HCT116 (cell line): Measurements from ENCODE around the gene CCDC158. TPM values are rescaled to one million over a fixed set of nuclear protein-coding genes. Genes with fewer than 3 reads are reported as not detected.

Experiments used
- ATAC-seq: fragments of 200-7000 bp; cut with Tn5 transposase; 2 replicates; pipeline ENCODE4 v1.9.1; 2020; ENCODE audit warnings: mild to moderate bottlenecking, moderate library complexity
- BruUV-seq: library from RNA; stranded (reverse); fragments of 400-500 nt; replicated peaks from 2 replicates; lab custom pipeline; 2021; lab: Mats Ljungman, UMichigan
- CTCF ChIA-PET: fragments of 300-600 bp; sonication (Branson Sonifier 250); formaldehyde crosslinking; loops from one replicate; lab custom pipeline; 2021; ENCODE audit warnings: antibody characterized with exemption; lab: Charles Lee
- POLR2A ChIA-PET: fragments of 300-600, 350-600 bp; sonication (Branson Sonifier 250); formaldehyde crosslinking; loops from one replicate; lab custom pipeline; 2021; ENCODE audit warnings: antibody characterized with exemption; lab: Charles Lee
- RAD21 ChIA-PET, 2 experiments: fragments of 300-600 bp; sonication (Branson Sonifier 250); formaldehyde crosslinking; loops; one replicate each; lab custom pipeline; 2023; ENCODE audit warnings: low total read pairs in 2 of 2; ENCODE audit not compliant: uncharacterized antibody in 2 of 2, unreplicated experiment in 2 of 2, low non-redundant PET in 1 of 2; lab: Charles Lee
- DNase-seq: peaks from one replicate; pipeline ENCODE4 v3.0.0-alpha.2; 2010; ENCODE audit warnings: low read depth, low spot score
- H2AFZ ChIP-seq: fragments of 200-600 bp; shearing (Covaris generic), sonication (generic); 2 replicates; pipeline ENCODE4 v1.6.1; 2017; ENCODE audit warnings: low read depth, mixed run types, mixed read lengths, antibody characterized with exemption, low read length; ENCODE audit not compliant: poor library complexity, severe bottlenecking
- H3K27ac ChIP-seq: 2 replicates; pipeline ENCODE4 v1.5.1; 2012; ENCODE audit warnings: low read depth, low read length
- H3K27me3 ChIP-seq: fragments of 200-600 bp; sonication (generic); 2 replicates; pipeline ENCODE4 v1.6.1; 2016; ENCODE audit warnings: mixed run types, low read length, mixed read lengths; ENCODE audit not compliant: insufficient read depth
- H3K36me3 ChIP-seq, 2 experiments: fragments of 200-500 bp in 1 of 2; fragments of 200-600 bp in 1 of 2; sonication (Bioruptor generic) in 1 of 2; sonication (generic) in 1 of 2; 2 replicates each; pipeline versions ENCODE4 v1.5.1 to v1.6.1; 2014 to 2016; ENCODE audit warnings: low read length in 2 of 2, inconsistent platforms in 1 of 2, mixed read lengths in 1 of 2, mixed run types in 1 of 2; ENCODE audit not compliant: insufficient read depth in 2 of 2, control insufficient read depth in 1 of 2
- H3K4me1 ChIP-seq, 2 experiments: fragments of 200-600 bp in 1 of 2; sonication (generic) in 1 of 2; 2 replicates each; pipeline versions ENCODE4 v1.5.1 to v1.6.1; 2012 to 2017; ENCODE audit warnings: low read length in 2 of 2, inconsistent platforms in 1 of 2, mild to moderate bottlenecking in 1 of 2, mixed read lengths in 1 of 2, mixed run types in 1 of 2, moderate library complexity in 1 of 2; ENCODE audit not compliant: insufficient read depth in 2 of 2, control insufficient read depth in 1 of 2
- H3K4me2 ChIP-seq: fragments of 200-600 bp; sonication (generic); 2 replicates; pipeline ENCODE4 v1.6.1; 2017; ENCODE audit warnings: mixed run types, low read length, mixed read lengths
- H3K4me3 ChIP-seq, 2 experiments: fragments of 200-600 bp in 1 of 2; sonication (generic) in 1 of 2; replicated peaks in 1 of 2; 2 replicates each; pipeline ENCODE4 v1.5.1; 2011 to 2016; ENCODE audit warnings: low read length in 2 of 2, control low read depth in 1 of 2, low read depth in 1 of 2, mild to moderate bottlenecking in 1 of 2, mixed read lengths in 1 of 2, mixed run types in 1 of 2
- H3K79me2 ChIP-seq: fragments of 200-600 bp; sonication (generic); 2 replicates; pipeline ENCODE4 v1.6.1; 2017; ENCODE audit warnings: mild to moderate bottlenecking, mixed run types, low read length, moderate library complexity, mixed read lengths; ENCODE audit not compliant: insufficient read depth
- H3K9ac ChIP-seq: fragments of 200-600 bp; sonication (generic); 2 replicates; pipeline ENCODE4 v1.6.1; 2016; ENCODE audit warnings: low read length, mixed read lengths
- H3K9me2 ChIP-seq: fragments of 200-600 bp; sonication (generic), shearing (Covaris generic); 2 replicates; pipeline ENCODE4 v1.6.1; 2017; ENCODE audit warnings: mixed run types, mild to moderate bottlenecking, moderate library complexity; ENCODE audit not compliant: insufficient read depth
- H3K9me3 ChIP-seq, 2 experiments: fragments of 200-500 bp in 1 of 2; fragments of 200-600 bp in 1 of 2; sonication (Bioruptor generic) in 1 of 2; sonication (generic) in 1 of 2; 2 replicates each; pipeline ENCODE4 v1.6.1; 2014 to 2017; ENCODE audit warnings: low read length in 2 of 2, mixed read lengths in 2 of 2, inconsistent platforms in 1 of 2, low read depth in 1 of 2, mild to moderate bottlenecking in 1 of 2, mixed run types in 1 of 2, moderate library complexity in 1 of 2; ENCODE audit not compliant: control insufficient read depth in 1 of 2, insufficient read depth in 1 of 2
- H4K20me1 ChIP-seq: fragments of 200-600 bp; sonication (generic), shearing (Covaris generic); 2 replicates; pipeline ENCODE4 v1.6.1; 2017; ENCODE audit warnings: mixed run types, mild to moderate bottlenecking, moderate library complexity; ENCODE audit not compliant: insufficient read depth
- CEBPB ChIP-seq: IDR thresholded peaks from 2 replicates; pipeline ENCODE4 v1.6.1; 2012; ENCODE audit warnings: low read depth
- ELF1 ChIP-seq: IDR thresholded peaks from 2 replicates; pipeline ENCODE4 v1.6.1; 2012; ENCODE audit warnings: low read depth, borderline replicate concordance
- EZH2 ChIP-seq: fragments of 200-600 bp; sonication (generic); IDR thresholded peaks from 2 replicates; pipeline ENCODE4 v1.6.1; 2017; ENCODE audit warnings: antibody characterized with exemption, mixed run types
- EZH2phosphoT487 ChIP-seq: fragments of 200-600 bp; IDR thresholded peaks from 2 replicates; pipeline ENCODE4 v1.6.1; 2018; ENCODE audit warnings: antibody characterized with exemption, borderline replicate concordance
- FOSL1 ChIP-seq: IDR thresholded peaks from 2 replicates; pipeline ENCODE4 v1.6.1; 2012; ENCODE audit warnings: low read depth
- RAD21 ChIP-seq: IDR thresholded peaks from 2 replicates; pipeline ENCODE4 v1.6.1; 2012; ENCODE audit warnings: low read depth, mild to moderate bottlenecking
- SIN3A ChIP-seq: IDR thresholded peaks from 2 replicates; pipeline ENCODE4 v1.6.1; 2012; ENCODE audit warnings: low read depth
- SP1 ChIP-seq: IDR thresholded peaks from 2 replicates; pipeline ENCODE4 v1.6.1; 2012; ENCODE audit warnings: low read depth
- TCF7L2 ChIP-seq: IDR thresholded peaks from 2 replicates; pipeline ENCODE4 v1.7.0; 2011; ENCODE audit warnings: borderline replicate concordance, inconsistent platforms; ENCODE audit not compliant: insufficient read depth, insufficient read length; ENCODE audit errors: extremely low read depth
- YY1 ChIP-seq: IDR thresholded peaks from 2 replicates; pipeline ENCODE4 v1.6.1; 2011; ENCODE audit warnings: low read length, low read depth, moderate library complexity, mild to moderate bottlenecking; ENCODE audit not compliant: insufficient replicate concordance; ENCODE audit errors: extremely low read depth
- ZNF274 ChIP-seq: fragments of 200-500 bp; sonication (Bioruptor generic); IDR thresholded peaks from 2 replicates; pipeline ENCODE4 v1.6.1; 2014; ENCODE audit warnings: mild to moderate bottlenecking, low read depth, low read length, inconsistent platforms
- intact Hi-C: fragments of 100-400 bp; cut with micrococcal nuclease; formaldehyde crosslinking; loops from 2 replicates; pipeline ENCODE4 v1.10.0; 2022
- total RNA-seq: library from RNA; stranded (reverse); gene quantifications from one replicate; pipeline ENCODE4 v1.2.1, GENCODE V29; 2021; ENCODE audit not compliant: unreplicated experiment
- TF ChIP-seq, protein P1 (sequence below): IDR thresholded peaks from 2 replicates; pipeline ENCODE4 v1.6.1; 2012
- TF ChIP-seq, protein P2 (sequence below): IDR thresholded peaks from 2 replicates; pipeline ENCODE4 v1.6.1; 2012
- TF ChIP-seq, protein P3 (sequence below): IDR thresholded peaks from 2 replicates; pipeline ENCODE4 v1.6.1; 2011; ENCODE audit warnings: mild to moderate bottlenecking, low read length, moderate library complexity; ENCODE audit not compliant: insufficient replicate concordance; ENCODE audit errors: extremely low read depth

Gene CCDC158
- total RNA-seq, 1 experiment from 2014 or later = not detected

DNA sequence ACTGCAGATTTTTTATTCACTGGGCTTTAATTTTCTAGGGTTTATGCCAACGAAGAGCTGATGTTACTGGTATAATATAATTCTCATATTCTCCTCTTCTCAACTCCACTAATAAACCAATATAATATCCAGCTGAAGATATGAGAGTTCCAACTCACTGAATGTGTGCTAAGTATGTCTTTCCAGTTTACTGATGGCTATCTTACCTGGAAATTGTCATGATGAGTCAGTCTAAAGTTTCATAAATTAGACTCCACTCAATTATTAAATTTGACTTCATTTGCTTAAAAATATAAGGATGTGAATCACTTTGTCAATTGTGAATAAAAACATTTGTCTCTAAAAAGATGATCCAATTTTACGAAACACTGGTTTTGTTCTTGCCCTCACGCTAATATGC lies 86.1 kb downstream of the CCDC158 start:
- ChIA-PET POLR2A (no interaction called here), CTCF (no interaction called here), RAD21 (no interaction called here)
- Histone ChIP-seq H3K4me2 (no peak overlapping the region), H3K9ac (no peak overlapping the region), H4K20me1 (no peaks in the 10 kb centered on the region), H3K27ac (no peak overlapping the region), H3K27me3 (no peaks in the 10 kb centered on the region), H3K4me3 (no peak overlapping the region), H3K9me2 (0 out of 2 replicates have a peak, but pooled peaks cover 4% of the 10 kb centered on the region), H2AFZ (no peak overlapping the region), H3K9me3 (no peaks in the 10 kb centered on the region), H3K79me2 (no peaks in the 10 kb centered on the region), H3K36me3 (no peaks in the 10 kb centered on the region), H3K4me1 (no peaks in the 10 kb centered on the region)
- DNase-seq = no peak
- ATAC-seq = no peak
- no TSS peak for BruUV-seq
- intact Hi-C loops = no loop called here
- TF ChIP-seq, protein P1, sequence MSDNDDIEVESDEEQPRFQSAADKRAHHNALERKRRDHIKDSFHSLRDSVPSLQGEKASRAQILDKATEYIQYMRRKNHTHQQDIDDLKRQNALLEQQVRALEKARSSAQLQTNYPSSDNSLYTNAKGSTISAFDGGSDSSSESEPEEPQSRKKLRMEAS = no peak
- TF ChIP-seq, protein P2, sequence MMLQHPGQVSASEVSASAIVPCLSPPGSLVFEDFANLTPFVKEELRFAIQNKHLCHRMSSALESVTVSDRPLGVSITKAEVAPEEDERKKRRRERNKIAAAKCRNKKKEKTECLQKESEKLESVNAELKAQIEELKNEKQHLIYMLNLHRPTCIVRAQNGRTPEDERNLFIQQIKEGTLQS = no peak
- no peak for TF ChIP-seq EZH2phosphoT487
- no peak for TF ChIP-seq ELF1
- no peak for TF ChIP-seq CEBPB
- no peak for TF ChIP-seq FOSL1
- no peak for TF ChIP-seq ZNF274
- no peak for TF ChIP-seq EZH2
- TF ChIP-seq, protein P3, sequence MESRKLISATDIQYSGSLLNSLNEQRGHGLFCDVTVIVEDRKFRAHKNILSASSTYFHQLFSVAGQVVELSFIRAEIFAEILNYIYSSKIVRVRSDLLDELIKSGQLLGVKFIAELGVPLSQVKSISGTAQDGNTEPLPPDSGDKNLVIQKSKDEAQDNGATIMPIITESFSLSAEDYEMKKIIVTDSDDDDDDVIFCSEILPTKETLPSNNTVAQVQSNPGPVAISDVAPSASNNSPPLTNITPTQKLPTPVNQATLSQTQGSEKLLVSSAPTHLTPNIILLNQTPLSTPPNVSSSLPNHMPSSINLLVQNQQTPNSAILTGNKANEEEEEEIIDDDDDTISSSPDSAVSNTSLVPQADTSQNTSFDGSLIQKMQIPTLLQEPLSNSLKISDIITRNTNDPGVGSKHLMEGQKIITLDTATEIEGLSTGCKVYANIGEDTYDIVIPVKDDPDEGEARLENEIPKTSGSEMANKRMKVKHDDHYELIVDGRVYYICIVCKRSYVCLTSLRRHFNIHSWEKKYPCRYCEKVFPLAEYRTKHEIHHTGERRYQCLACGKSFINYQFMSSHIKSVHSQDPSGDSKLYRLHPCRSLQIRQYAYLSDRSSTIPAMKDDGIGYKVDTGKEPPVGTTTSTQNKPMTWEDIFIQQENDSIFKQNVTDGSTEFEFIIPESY = no peak
- no peak for TF ChIP-seq RAD21
- TF ChIP-seq YY1 = no peak
- no peak for TF ChIP-seq SIN3A
- no peak for TF ChIP-seq TCF7L2
- TF ChIP-seq SP1 = no peak
